CD4-positive, alpha-beta T cell treated with Interleukin-12 subunit alpha and Interleukin-12 subunit beta, for 1 hour (primary cell): ENCODE results near the gene CRTC1.
"Not testable (repeated sequence)": the region's sequence is repeated elsewhere in the genome, so short reads cannot be mapped to it uniquely, and the experiment has no call there.

Source experiments
- DNase-seq: peaks from one replicate; pipeline ENCODE4 v3.0.0-alpha.2; 2020

CRTC1 gene

GRCh38 chr19:18733762-18734332 is 50.4 kb downstream of the CRTC1 start:
- DNase-seq = not testable (repeated sequence)

GRCh38 chr19:18735324-18735723 is 51.8 kb downstream of the CRTC1 start:
- DNase-seq = no peak

GRCh38 chr19:18735752-18736151 is 52.3 kb downstream of the CRTC1 start:
- no peak for DNase-seq

GRCh38 chr19:18736415-18737336 is 53.2 kb downstream of the CRTC1 start:
- no peak for DNase-seq

- DNase-seq = no peak
Observed at GRCh38 chr19:18737337-18737953, 54.0 kb downstream of the CRTC1 start.

GRCh38 chr19:18737954-18738351 is 54.5 kb downstream of the CRTC1 start:
- no peak for DNase-seq

GRCh38 chr19:18738961-18739690 is 55.6 kb downstream of the CRTC1 start:
- DNase-seq = no peak

- no peak for DNase-seq
Observed at GRCh38 chr19:18741124-18742121, 57.9 kb downstream of the CRTC1 start.

- no peak for DNase-seq
Observed at GRCh38 chr19:18742324-18742723, 58.8 kb downstream of the CRTC1 start.

GRCh38 chr19:18742838-18743783 is 59.6 kb downstream of the CRTC1 start:
- no peak for DNase-seq

GRCh38 chr19:18743784-18744418 is 60.4 kb downstream of the CRTC1 start:
- DNase-seq = no peak

GRCh38 chr19:18745012-18745735 is 61.7 kb downstream of the CRTC1 start:
- DNase-seq = no peak

GRCh38 chr19:18745931-18746330 is 62.5 kb downstream of the CRTC1 start:
- no peak for DNase-seq

- DNase-seq = no peak
Observed at GRCh38 chr19:18746401-18747325, 63.2 kb downstream of the CRTC1 start.

- DNase-seq = no peak
Observed at GRCh38 chr19:18749362-18750231, 66.1 kb downstream of the CRTC1 start.

- no peak for DNase-seq
Observed at GRCh38 chr19:18750295-18750970, 67.0 kb downstream of the CRTC1 start.

GRCh38 chr19:18751571-18751970 is 68.1 kb downstream of the CRTC1 start:
- DNase-seq = no peak
